ENCODE measurements around the gene SCCPDH. TPM values are rescaled to one million over a fixed set of nuclear protein-coding genes. Genes with fewer than 3 reads are reported as not detected.
A peak's percentile ranks its signal among the peaks of the same experiment; 100 is the strongest.

The SCCPDH gene
- total and polyA plus RNA-seq, 4 donors: 52.1 to 84.3 (median 78.5) TPM

GRCh38 chr1:246699095-246699735, 25.0 kb upstream of the SCCPDH start:
- peak overlapping the region; percentile 49 to 72 for H3K9ac ChIP-seq (ENCODE audit: low read depth in 1 of 2, low read length in 2 of 2)
- WGBS: 7% methylated on average over 18 of the region's 18 CpGs
- H3K36me3 ChIP-seq (ENCODE audit: control insufficient read depth in 4 of 4, insufficient read depth in 3 of 4, low read depth in 1 of 4, low read length in 3 of 4): no peaks in the 10 kb centered on the region
- peak; percentile 76 for DNase-seq (ENCODE audit: low spot score)
- peaks cover 0 to 11% (median 4%) of the 10 kb centered on the region in 4 donors for H3K4me1 ChIP-seq (ENCODE audit: control insufficient read depth in 4 of 4, insufficient read depth in 4 of 4, low read length in 3 of 4)
- peak overlapping the region in 1 of 3 donors; percentile 38 for H3K4me3 ChIP-seq (ENCODE audit: low read depth in 1 of 3, low read length in 3 of 3)
- TF ChIP-seq YY1 (IDR thresholded peaks at IDR 0.05): no peak
- no peak for TF ChIP-seq NR2F2 (IDR thresholded peaks at IDR 0.05)
- TF ChIP-seq CTCF (IDR thresholded peaks at IDR 0.05; ENCODE audit: low read depth, low read length, missing input control): peak; percentile 75
- peak; percentile 18 for TF ChIP-seq SP1 (IDR thresholded peaks at IDR 0.05)
- no peak for TF ChIP-seq TAF1 (conservative IDR thresholded peaks at IDR 0.05)
- TF ChIP-seq RAD21 (IDR thresholded peaks at IDR 0.05): peak; percentile 86 to 88
- TF ChIP-seq REST (IDR thresholded peaks at IDR 0.05): no peak
- TF ChIP-seq HNF4G (IDR thresholded peaks at IDR 0.05): no peak
- peak; percentile 17 for TF ChIP-seq ATF3 (IDR thresholded peaks at IDR 0.05)
- TF ChIP-seq JUND (IDR thresholded peaks at IDR 0.05): no peak
- TF ChIP-seq RXRA (IDR thresholded peaks at IDR 0.05): peak; percentile 37 to 39
- no peak for TF ChIP-seq FOXA1 (IDR thresholded peaks at IDR 0.05)
- peak in 1 of 2 donors; percentile 25 for TF ChIP-seq HNF4A (conservative IDR thresholded peaks at IDR 0.05)
- TF ChIP-seq EGR1 (IDR thresholded peaks at IDR 0.05; ENCODE audit: low read depth in 2 of 2): no peak
- TF ChIP-seq MAX (IDR thresholded peaks at IDR 0.05): no peak
- no peak for TF ChIP-seq ZBTB33 (IDR thresholded peaks at IDR 0.05)
- TF ChIP-seq GABPA (IDR thresholded peaks at IDR 0.05 in 1 of 2, conservative IDR thresholded peaks at IDR 0.05 in 1 of 2): no peak
- TF ChIP-seq FOXA2 (IDR thresholded peaks at IDR 0.05): peak; percentile 21
- no peaks in the 10 kb centered on the region for H3K9me3 ChIP-seq (ENCODE audit: control insufficient read depth in 4 of 4, low read length in 3 of 4)
- H3K27ac ChIP-seq (ENCODE audit: low read depth in 1 of 2, low read length in 2 of 2): no peak overlapping the region
- H3K27me3 ChIP-seq (ENCODE audit: control insufficient read depth in 4 of 4, insufficient read depth in 4 of 4, low read length in 3 of 4): no peaks in the 10 kb centered on the region

Data from liver (tissue), 9 donors.